ENCODE measurements around the gene EIF2B4.

The EIF2B4 gene

GRCh38 chr2:27378809-27379290 is 8.7 kb upstream of the EIF2B4 start:
- no peak for DNase-seq
- TF ChIP-seq CTCF (IDR thresholded peaks at IDR 0.05; ENCODE audit: low read depth, low read length, missing control alignments), result no peak
- no peak overlapping the region for H3K4me3 ChIP-seq (ENCODE audit: low read depth, low read length)
- H3K36me3 ChIP-seq (replicated peaks), result peaks cover 68% of the 10 kb centered on the region
- in situ Hi-C loops (cut with HindIII; ENCODE audit: low pct_ligation_motif_present, low sequenced_read_pairs), result no loop called here
- H3K27ac ChIP-seq, result no peak overlapping the region
- no peaks in the 10 kb centered on the region for H3K27me3 ChIP-seq (replicated peaks)

- Histone ChIP-seq H3K27ac (no peak overlapping the region), H3K4me3 (ENCODE audit: low read depth, low read length) (no peak overlapping the region), H3K27me3 (replicated peaks) (no peaks in the 10 kb centered on the region), H3K36me3 (replicated peaks) (peaks cover 69% of the 10 kb centered on the region)
- TF ChIP-seq CTCF (IDR thresholded peaks at IDR 0.05; ENCODE audit: low read depth, low read length, missing control alignments), result peak; percentile 45
- in situ Hi-C loops (cut with HindIII; ENCODE audit: low pct_ligation_motif_present, low sequenced_read_pairs), result no loop called here
- no peak for DNase-seq
Observed at GRCh38 chr2:27378096-27378808, 8.1 kb upstream of the EIF2B4 start.

- DNase-seq, result no peak
- in situ Hi-C loops (cut with HindIII; ENCODE audit: low pct_ligation_motif_present, low sequenced_read_pairs), result no loop called here
Observed at GRCh38 chr2:27377618-27378095, 7.5 kb upstream of the EIF2B4 start.

GRCh38 chr2:27376866-27377617 is 6.9 kb upstream of the EIF2B4 start:
- Histone ChIP-seq H3K36me3 (replicated peaks) (peaks cover 75% of the 10 kb centered on the region), H3K27ac (no peak overlapping the region), H3K4me3 (ENCODE audit: low read depth, low read length) (no peak overlapping the region), H3K27me3 (replicated peaks) (no peaks in the 10 kb centered on the region)
- TF ChIP-seq CTCF (IDR thresholded peaks at IDR 0.05; ENCODE audit: low read depth, low read length, missing control alignments), result no peak
- in situ Hi-C loops (cut with HindIII; ENCODE audit: low pct_ligation_motif_present, low sequenced_read_pairs), result no loop called here
- no peak for DNase-seq

More at GRCh38 chr2:27377618-27378095, 7.5 kb upstream of the EIF2B4 start:
- Histone ChIP-seq H3K27ac (no peak overlapping the region), H3K4me3 (ENCODE audit: low read depth, low read length) (no peak overlapping the region), H3K27me3 (replicated peaks) (no peaks in the 10 kb centered on the region), H3K36me3 (replicated peaks) (peaks cover 75% of the 10 kb centered on the region)
- no peak for TF ChIP-seq CTCF (IDR thresholded peaks at IDR 0.05; ENCODE audit: low read depth, low read length, missing control alignments)

- TF ChIP-seq CTCF (IDR thresholded peaks at IDR 0.05; ENCODE audit: low read depth, low read length, missing control alignments), result no peak
- peaks cover 67% of the 10 kb centered on the region for H3K36me3 ChIP-seq (replicated peaks)
- H3K27me3 ChIP-seq (replicated peaks), result no peaks in the 10 kb centered on the region
- no peak for DNase-seq
- no peak overlapping the region for H3K27ac ChIP-seq
- H3K4me3 ChIP-seq (ENCODE audit: low read depth, low read length), result no peak overlapping the region
- in situ Hi-C loops (cut with HindIII; ENCODE audit: low pct_ligation_motif_present, low sequenced_read_pairs), result no loop called here
Observed at GRCh38 chr2:27376151-27376865, 6.2 kb upstream of the EIF2B4 start.
